OCI-LY7 (cell line): ENCODE data around the gene PNRC1. TPM values are rescaled to one million over a fixed set of nuclear protein-coding genes. Genes with fewer than 3 reads are reported as not detected.

ENCODE experiments used
- BruUV-seq: library from RNA; stranded (reverse); fragments of 400-500 nt; replicated peaks from 2 replicates; lab custom pipeline; 2021; lab: Mats Ljungman, UMichigan
- CTCF ChIA-PET: fragments of 300-600 bp; sonication (Branson Sonifier 250); formaldehyde crosslinking; loops from one replicate; lab custom pipeline; 2022; ENCODE audit warnings: antibody characterized with exemption; ENCODE audit not compliant: unreplicated experiment; lab: Charles Lee
- POLR2A ChIA-PET: fragments of 300-600 bp; sonication (Branson Sonifier 250); formaldehyde crosslinking; loops from one replicate; lab custom pipeline; 2022; ENCODE audit warnings: antibody characterized with exemption; lab: Charles Lee
- DNase-seq: peaks from one replicate; pipeline ENCODE4 v3.0.0-alpha.2; 2015; ENCODE audit warnings: low spot score
- H2AFZ ChIP-seq: fragments of 200-600 bp; sonication (generic), shearing (Covaris generic); 2 replicates; pipeline ENCODE4 v1.6.1; 2014; ENCODE audit warnings: mild to moderate bottlenecking, antibody characterized with exemption, low read length, moderate library complexity
- H3K27ac ChIP-seq: fragments of 200-600 bp; sonication (generic); 2 replicates; pipeline ENCODE4 v1.5.1; 2014; ENCODE audit warnings: mixed run types, low read depth, mild to moderate bottlenecking, moderate library complexity, low read length, inconsistent platforms; ENCODE audit not compliant: poor library complexity, severe bottlenecking
- H3K36me3 ChIP-seq: fragments of 200-600 bp; sonication (generic); 2 replicates; pipeline ENCODE4 v1.6.1; 2014; ENCODE audit warnings: mild to moderate bottlenecking, antibody characterized with exemption, low read length, moderate library complexity, mixed read lengths; ENCODE audit not compliant: insufficient read depth
- H3K4me1 ChIP-seq: fragments of 200-600 bp; sonication (generic); 2 replicates; pipeline ENCODE4 v1.5.1; 2014; ENCODE audit warnings: mild to moderate bottlenecking, low read length; ENCODE audit not compliant: insufficient read depth, poor library complexity, severe bottlenecking
- H3K4me2 ChIP-seq: fragments of 200-600 bp; sonication (generic); 2 replicates; pipeline ENCODE4 v1.6.1; 2014; ENCODE audit warnings: mild to moderate bottlenecking, low read length
- H3K4me3 ChIP-seq: fragments of 200-600 bp; sonication (generic); 2 replicates; pipeline ENCODE4 v1.5.1; 2014; ENCODE audit warnings: mild to moderate bottlenecking, low read depth, low read length; ENCODE audit not compliant: poor library complexity, severe bottlenecking
- H3K79me2 ChIP-seq: fragments of 200-600 bp; sonication (generic); 2 replicates; pipeline ENCODE4 v1.6.1; 2016; ENCODE audit warnings: low read depth, mild to moderate bottlenecking, low read length, moderate library complexity, mixed read lengths; ENCODE audit not compliant: insufficient read depth
- H3K9me2 ChIP-seq: fragments of 200-600 bp; sonication (generic); 2 replicates; pipeline ENCODE4 v1.6.1; 2016; ENCODE audit warnings: mild to moderate bottlenecking, low read length, mixed read lengths; ENCODE audit not compliant: insufficient read depth
- H3K9me3 ChIP-seq: fragments of 200-600 bp; sonication (generic); 2 replicates; pipeline ENCODE4 v1.6.1; 2014; ENCODE audit warnings: mild to moderate bottlenecking, mixed run types, low read length, mixed read lengths
- H4K20me1 ChIP-seq: fragments of 200-600 bp; sonication (generic); 2 replicates; pipeline ENCODE4 v1.6.1; 2014; ENCODE audit warnings: mild to moderate bottlenecking, antibody characterized with exemption, low read length, moderate library complexity, mixed read lengths; ENCODE audit not compliant: insufficient read depth
- CTCF ChIP-seq: fragments of 200-600 bp; sonication (generic); conservative IDR thresholded peaks from 2 replicates; pipeline ENCODE4 v1.5.1; 2014; ENCODE audit warnings: mild to moderate bottlenecking, antibody characterized with exemption, low read length, moderate library complexity, mixed read lengths
- EZH2phosphoT487 ChIP-seq: fragments of 200-600 bp; sonication (generic); IDR thresholded peaks from 2 replicates; pipeline ENCODE4 v1.6.1; 2018; ENCODE audit warnings: low read depth, borderline replicate concordance, mild to moderate bottlenecking, mixed run types, antibody characterized with exemption, low read length, moderate library complexity, mixed read lengths
- intact Hi-C: fragments of 100-400 bp; cut with micrococcal nuclease; formaldehyde crosslinking; loops from one replicate; pipeline ENCODE4 v1.10.0; 2022; ENCODE audit not compliant: unreplicated experiment
- total RNA-seq, 2 experiments: library from RNA; depleted of rRNA in 1 of 2; stranded (reverse); fragments of >200 nt in 1 of 2; shearing (Covaris generic) in 1 of 2; gene quantifications; 2 replicates each; pipeline ENCODE4 v1.2.3, GENCODE V29; 2014 to 2022

Gene PNRC1
- total RNA-seq, 2 experiments from 2014 or later, result 26.7 to 53.0 TPM

DNA sequence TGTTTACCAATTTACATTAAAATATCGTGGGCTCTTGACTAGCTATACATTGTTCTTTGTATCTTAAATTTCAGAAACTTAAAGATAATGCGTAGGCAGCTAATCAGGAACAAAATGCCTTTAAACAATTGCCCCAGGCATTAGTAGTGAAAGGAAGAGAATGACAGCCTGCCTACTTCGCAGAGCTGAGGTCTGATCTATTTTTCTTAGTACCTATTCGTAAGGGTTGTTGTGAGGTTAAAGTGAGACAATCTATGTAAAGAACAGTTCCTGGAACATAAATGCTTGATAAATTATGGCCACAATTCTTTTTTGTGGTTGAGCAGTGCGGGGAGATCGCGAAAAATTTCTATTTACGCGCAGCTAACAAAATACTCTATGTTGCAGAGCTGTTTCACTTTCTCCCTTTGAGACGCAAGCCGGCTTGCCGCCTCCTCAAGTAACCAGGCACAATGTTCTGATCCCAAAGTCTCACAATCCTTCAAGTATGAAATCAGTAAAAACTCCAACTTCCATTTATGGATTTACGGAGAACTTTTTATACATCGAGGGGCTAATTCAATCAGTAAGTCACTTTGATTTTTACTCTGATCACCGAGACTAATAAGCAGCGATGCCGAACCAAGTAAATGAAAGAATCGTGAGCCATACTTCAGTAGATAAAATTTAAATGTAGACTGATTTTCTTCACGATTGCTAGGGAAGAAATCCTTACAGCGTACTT lies 878 bp upstream of the PNRC1 start:
- Histone ChIP-seq H2AFZ (peak overlapping the region; percentile 86), H3K27ac (peak overlapping the region; percentile 77), H3K4me2 (peak overlapping the region; percentile 93), H3K4me1 (peaks cover 25% of the 10 kb centered on the region), H3K36me3 (peaks cover 25% of the 10 kb centered on the region), H3K4me3 (peak overlapping the region; percentile 96), H3K9me3 (no peaks in the 10 kb centered on the region), H4K20me1 (peaks cover 18% of the 10 kb centered on the region; the same call in 1 of the 2 replicates), H3K9me2 (no peaks in the 10 kb centered on the region), H3K79me2 (peaks cover 30% of the 10 kb centered on the region)
- intact Hi-C loops, result loop anchor here (1.0 to 10.0 kb wide), 6 partner anchors 67 to 1172 kb away; partner anchors contain the start of genes PM20D2 and RNGTT
- DNase-seq, result peak; percentile 58
- CTCF ChIA-PET, result interaction anchor here (0.6 to 1.3 kb wide), 3 partner anchors 65 to 634 kb away, joined by 3 to 6 read pairs (median 3); no protein-coding TSS in a partner anchor
- no peak for TF ChIP-seq CTCF
- no peak for TF ChIP-seq EZH2phosphoT487
- POLR2A ChIA-PET, result interaction anchor here (0.6 to 5.4 kb wide), 31 partner anchors 9 to 1565 kb away, joined by 3 to 66 read pairs (median 4); partner anchors contain the start of genes LYRM2, PM20D2 and RNGTT
- TSS peak; percentile 93 for BruUV-seq

- Histone ChIP-seq H3K79me2 (peaks cover 30% of the 10 kb centered on the region), H2AFZ (no peak overlapping the region), H4K20me1 (peaks cover 18% of the 10 kb centered on the region; the same call in 1 of the 2 replicates), H3K9me3 (no peaks in the 10 kb centered on the region), H3K9me2 (no peaks in the 10 kb centered on the region), H3K36me3 (peaks cover 39% of the 10 kb centered on the region), H3K4me1 (peaks cover 25% of the 10 kb centered on the region), H3K4me3 (peak overlapping the region; percentile 96), H3K27ac (peak overlapping the region; percentile 84), H3K4me2 (peak overlapping the region; percentile 99)
- intact Hi-C loops, result loop anchor here (2.0 to 10.0 kb wide), 4 partner anchors 98 to 1174 kb away; no protein-coding TSS in a partner anchor
- no TSS peak for BruUV-seq
- CTCF ChIA-PET, result interaction anchor here (1.0 to 1.3 kb wide), 2 partner anchors 64 to 277 kb away, joined by 3 to 4 read pairs; no protein-coding TSS in a partner anchor
- no peak for DNase-seq
- POLR2A ChIA-PET, result interaction anchor here (0.8 to 5.4 kb wide), 8 partner anchors 64 to 1269 kb away, joined by 3 to 66 read pairs (median 4); partner anchors contain the start of genes PM20D2 and RNGTT
- TF ChIP-seq EZH2phosphoT487 (no peak), CTCF (no peak)
Measured at GRCh38 chr6:89081129-89081422, 525 bp downstream of the PNRC1 start.
